Suppressor macrophage (primary cell): ENCODE data around the gene ATRNL1.
"Not testable (repeated sequence)": the region's sequence is repeated elsewhere in the genome, so short reads cannot be mapped to it uniquely, and the experiment has no call there.

ENCODE experiments used
- DNase-seq, 4 experiments: peaks; one replicate each; pipeline ENCODE4 v3.0.0-alpha.2; 2020 to 2022

The ATRNL1 gene

DNA sequence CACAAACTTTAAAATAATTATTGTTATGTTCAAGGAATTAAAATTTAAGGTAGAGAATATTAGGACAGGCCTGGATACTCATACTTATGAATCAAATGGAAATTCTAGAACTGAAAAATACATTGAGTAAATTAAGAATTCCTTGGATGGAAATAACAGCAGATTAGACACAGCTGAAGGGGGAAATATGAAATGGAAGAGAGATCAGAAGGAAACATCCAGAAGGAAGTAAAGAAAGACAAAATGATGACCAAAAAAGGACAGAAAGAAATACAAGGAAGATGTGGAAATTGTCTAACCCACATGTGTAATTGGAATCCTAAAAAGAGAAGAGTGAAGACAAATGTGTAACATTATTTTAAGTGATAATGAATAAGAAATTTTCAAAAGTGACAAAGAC is 128.9 kb downstream of the ATRNL1 start:
- DNase-seq = no peak

DNA sequence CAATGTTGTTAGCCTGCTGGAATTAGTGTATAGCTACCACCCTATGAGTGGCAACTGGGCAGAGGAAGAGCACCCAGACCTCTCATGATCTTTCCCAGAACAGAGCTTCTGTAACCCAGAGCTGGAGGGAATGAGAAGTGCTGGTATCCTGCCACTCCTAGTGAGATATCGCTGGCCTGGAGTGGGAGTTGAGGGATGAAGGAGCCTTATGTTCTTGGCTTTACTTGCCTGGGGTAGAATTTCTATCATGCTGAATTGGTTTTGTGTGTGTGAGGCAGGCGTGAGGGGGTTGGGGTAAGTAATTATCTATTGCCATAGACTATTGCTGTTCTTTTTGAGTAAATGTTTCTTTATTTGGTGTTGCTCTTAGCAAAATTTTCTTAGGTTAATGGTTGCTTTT is 146.6 kb downstream of the ATRNL1 start:
- no peak for DNase-seq

DNA sequence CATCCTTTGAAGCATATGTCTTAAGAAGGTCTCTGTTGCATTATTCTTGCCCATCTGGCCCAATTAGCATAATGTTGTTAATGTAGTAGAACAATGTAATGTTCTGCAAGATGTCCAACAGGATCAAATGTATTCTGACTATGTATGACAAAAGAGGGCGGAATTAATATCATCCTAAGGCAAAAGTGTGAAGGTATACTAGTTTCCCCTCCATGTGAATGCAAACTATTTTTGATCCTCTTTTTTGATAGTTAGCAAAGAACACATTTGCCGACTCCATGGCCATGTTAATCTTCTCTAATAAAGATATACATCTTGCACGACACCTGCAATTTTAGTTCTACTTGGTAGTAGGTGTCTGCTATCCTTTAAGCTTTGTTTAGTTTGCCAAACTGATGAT is 157.6 kb downstream of the ATRNL1 start:
- no peak for DNase-seq

DNA sequence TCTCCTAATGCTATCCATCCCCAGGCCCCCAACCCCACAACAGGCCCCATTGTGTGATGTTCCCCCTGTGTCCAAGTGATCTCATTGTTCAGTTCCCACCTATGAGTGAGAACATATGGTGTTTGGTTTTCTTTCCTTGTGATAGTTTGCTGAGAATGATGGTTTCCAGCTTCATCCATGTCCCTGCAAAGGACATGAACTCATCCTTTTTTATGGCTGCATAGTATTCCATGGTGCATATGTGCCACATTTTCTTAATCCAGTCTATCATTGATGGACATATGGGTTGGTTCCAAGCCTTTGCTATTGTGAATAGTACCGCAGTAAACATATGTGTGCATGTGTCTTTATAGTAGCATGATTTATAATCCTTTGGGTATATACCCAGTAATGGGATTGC is 160.6 kb downstream of the ATRNL1 start:
- DNase-seq = not testable (repeated sequence)

DNA sequence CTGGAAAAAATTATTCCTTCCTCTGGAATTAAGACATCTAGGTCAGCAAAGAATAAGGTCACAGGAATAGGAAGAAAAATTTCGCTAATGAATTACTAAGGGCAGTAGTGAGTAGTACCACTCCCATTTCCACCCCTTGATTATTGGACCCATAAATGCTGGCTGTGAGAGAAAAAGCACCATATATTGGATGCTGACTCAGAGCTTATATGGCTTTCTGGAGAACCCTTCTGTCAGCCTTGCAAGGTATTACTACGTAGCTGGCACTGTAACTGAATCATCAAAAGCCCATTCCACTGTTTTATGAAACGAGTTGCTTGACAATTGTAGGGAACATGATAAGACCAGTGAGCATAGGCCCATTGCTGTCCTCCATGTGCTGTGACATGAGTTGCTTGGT is 179.3 kb downstream of the ATRNL1 start:
- no peak for DNase-seq

DNA sequence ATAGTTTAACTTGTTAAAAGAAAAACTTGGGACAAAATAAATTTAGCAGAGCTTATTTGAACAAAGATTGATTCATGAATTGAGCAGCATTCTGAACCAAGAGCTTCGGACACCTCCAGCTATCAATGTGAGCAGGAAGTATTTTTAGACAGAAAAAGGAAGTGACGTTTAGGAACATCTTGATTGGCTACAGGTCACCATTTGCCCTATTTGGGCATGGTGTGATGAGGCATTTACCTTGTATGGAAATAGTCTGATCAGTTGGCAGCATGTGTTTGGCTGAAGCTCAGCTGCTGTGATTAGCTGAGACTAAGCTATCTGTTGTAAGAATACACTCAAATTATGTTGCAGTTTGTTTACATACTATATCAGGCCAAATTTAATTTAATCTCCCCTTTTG is 185.1 kb downstream of the ATRNL1 start:
- DNase-seq = no peak

DNA sequence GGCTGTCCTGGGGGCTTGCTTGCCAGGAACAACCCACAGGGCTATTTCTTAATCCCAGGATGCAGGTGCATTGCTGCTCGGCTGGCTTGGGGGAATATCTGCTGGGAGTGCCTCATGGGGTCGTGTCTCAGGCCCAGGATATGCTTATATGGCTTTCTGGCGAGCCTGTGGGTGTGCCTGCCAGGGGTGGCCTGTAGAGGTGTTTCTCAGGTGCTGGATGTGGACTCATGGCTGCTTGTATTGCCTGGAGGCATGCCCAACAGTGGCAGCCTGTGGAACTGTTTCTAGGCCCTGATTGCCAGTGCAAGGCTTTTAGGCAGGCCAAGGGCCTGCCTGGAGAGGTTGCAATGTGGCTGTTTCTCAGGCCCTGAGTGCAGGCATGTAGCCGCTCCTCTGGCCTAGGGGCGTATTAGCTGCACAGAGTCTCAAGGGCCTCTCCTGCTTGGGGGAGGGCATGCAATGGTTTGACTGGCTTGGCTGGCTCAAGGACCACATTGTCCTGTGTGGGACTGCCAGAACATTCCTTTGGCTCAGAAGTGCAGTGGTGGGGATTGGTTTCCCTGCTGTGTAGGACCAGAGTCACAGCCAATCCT is 202.1 kb downstream of the ATRNL1 start:
- DNase-seq = no peak

DNA sequence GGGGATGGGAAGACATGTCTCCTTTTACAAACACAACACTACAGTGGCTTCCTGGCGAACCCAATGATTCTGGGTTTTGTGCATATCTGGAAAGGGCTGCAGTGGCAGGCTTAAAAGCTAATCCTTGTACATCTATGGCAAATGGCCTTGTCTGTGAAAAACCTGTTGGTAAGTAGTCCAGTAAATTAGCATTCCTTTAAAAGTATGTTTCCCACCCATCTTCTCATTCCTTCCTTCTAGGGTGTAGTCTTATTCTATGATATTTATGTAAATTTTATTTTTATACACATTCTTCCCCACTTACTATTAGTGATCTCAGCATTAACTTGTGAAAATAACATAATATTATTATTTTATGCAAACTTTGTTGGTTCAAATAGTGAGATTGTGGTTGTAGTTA is 206.9 kb downstream of the ATRNL1 start:
- no peak for DNase-seq

DNA sequence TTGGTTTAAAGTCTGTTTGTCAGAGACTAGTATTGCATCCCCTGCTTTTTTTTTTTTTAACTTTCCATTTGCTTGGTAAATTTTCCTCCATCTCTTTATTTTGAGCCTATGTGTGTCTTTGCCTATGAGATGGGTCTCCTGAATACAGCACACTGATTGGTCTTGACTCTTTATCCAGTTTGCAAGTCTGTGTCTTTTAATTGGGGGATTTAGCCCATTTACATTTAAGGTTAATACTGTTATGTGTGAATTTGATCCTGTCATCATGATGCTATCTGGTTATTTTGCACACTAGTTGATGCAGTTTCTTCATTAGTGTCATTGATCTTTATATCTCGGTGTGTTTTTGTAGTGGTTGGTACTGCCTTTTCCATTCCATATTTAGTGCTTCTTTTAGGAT is 226.5 kb downstream of the ATRNL1 start:
- DNase-seq = not testable (repeated sequence)

DNA sequence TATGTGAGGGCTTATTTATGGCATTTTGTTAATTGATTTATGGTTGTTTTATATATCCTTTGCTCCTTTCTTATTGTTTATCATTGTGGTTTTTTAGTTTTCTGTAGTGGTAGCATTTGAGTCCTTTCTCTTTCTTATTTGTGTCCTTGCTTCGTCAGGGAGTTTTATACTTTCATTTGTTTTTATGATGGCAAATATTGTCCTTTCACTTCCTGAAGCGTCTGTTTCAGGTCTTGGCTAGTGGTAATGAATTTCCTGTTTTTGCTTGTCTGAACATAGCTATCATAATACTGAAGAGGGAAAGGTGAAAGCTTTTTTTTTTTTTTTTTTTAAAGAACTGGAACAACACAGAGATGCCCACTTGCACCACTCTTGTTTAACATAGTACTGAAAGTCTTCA is 228.2 kb downstream of the ATRNL1 start:
- DNase-seq = no peak

DNA sequence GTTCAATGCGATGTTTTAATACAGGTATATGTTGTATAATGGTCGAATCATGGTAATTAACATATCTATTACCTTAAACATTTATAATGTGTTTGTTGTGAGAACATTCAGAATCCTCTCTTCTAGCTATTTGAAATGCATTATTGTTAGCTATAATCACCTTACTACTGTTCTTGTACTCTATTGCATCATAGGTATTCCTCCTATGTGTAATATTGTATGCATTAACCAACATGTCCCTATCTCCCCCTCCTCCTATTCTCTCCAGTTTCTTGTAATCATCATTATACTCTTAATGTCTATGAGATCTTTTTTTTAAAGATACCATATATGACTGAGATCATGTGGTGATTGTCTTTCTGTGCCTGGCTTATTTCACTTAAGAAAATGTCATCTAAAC is 235.2 kb downstream of the ATRNL1 start:
- DNase-seq = no peak

DNA sequence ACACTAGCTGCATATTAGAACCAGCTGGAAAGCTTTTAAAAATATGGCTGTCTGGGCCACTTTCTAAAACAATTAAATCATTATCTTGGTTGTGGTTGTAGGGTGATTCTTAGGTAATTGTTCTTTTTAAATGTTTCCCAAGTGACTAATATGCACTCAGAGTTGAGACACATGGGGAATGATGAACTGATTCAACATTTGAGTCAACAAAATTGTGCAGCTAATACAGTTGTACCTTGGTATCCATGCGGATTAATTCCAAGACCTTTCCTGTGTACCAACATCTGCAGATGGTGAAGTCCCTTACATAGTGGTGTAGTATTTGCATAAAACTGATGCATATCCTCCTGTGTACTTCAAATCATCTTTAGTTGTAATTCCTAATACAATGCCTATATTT is 242.2 kb downstream of the ATRNL1 start:
- no peak for DNase-seq

DNA sequence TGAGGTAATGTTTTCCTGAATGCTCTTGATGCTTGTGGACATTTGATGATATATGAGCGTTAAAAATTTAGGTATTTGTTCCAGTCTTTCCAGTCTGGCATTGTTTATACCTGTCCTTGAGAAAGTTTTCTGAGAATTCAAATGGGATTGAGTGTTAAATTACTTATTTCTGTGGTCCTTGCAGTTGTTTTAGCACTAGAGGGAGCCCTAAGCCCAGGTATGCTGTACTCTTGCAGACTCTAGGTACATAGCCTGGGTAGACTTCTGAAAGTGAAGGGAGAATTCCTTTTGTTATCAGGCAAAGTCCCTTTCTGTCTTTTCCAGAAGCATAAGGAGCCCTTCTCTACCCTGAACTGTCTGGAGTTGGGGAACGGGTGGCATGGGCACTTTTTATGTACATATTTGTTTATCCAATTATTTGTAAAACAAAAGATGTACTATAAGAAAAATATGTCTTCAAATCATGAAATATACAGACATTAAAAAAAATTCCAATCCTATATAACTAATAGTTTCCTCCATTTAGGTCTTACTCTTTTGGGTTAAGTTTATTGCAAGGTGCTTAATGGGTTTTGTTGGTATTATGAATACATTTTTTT is 262.1 kb downstream of the ATRNL1 start:
- DNase-seq = peak; percentile 8 to 51 (median 38)

DNA sequence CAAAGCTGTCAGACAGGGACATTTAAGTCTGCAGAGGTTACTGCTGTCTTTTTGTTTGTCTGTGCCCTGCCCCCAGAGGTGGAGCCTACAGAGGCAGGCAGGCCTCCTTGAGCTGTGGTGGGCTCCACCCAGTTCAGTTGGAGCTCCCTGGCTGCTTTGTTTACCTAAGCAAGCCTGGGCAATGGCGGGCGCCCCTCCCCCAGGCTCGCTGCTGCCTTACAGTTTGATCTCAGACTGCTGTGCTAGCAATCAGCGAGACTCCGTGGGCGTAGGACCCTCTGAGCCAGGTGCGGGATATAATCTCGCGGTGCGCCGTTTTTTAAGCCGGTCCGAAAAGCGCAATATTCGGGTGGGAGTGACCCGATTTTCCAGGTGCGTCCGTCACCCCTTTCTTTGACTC is 274.8 kb downstream of the ATRNL1 start:
- not testable (repeated sequence) for DNase-seq

DNA sequence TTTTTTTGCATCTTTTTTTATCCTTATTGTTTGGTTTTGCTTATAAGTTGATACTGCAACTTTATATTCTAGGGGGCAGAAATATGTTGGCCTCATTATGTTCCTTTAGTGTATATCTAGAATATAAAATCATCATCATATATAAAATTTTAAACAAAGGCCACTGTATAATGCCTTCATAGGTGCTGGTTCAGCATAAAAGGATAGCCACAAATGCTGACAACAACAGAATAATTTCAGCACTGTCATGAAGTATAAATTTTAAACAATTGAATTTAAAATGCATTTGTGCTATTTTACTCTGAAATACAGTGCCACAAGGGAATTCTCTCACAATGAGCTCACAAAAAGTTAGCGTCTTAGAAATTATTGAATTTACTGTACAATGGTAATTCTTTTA is 285.9 kb downstream of the ATRNL1 start:
- no peak for DNase-seq

DNA sequence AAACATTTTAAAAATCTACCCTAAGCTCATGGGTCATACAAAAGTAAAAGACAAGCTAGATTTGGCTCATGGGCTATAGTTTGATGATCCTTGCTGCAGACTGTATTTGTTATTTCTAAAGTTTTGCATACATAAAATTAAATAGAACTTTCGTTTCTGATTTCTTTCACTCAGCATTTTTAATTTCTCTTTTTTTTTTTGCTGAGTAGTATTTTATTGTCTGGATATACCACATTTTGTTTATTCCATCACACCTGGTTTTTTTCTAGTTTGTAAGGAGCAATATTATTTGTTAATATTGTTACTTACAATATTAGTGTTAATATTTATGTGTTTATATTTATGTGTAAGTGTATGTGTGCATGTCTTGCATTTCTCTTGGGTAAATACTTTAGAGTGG is 291.5 kb downstream of the ATRNL1 start:
- DNase-seq = no peak

DNA sequence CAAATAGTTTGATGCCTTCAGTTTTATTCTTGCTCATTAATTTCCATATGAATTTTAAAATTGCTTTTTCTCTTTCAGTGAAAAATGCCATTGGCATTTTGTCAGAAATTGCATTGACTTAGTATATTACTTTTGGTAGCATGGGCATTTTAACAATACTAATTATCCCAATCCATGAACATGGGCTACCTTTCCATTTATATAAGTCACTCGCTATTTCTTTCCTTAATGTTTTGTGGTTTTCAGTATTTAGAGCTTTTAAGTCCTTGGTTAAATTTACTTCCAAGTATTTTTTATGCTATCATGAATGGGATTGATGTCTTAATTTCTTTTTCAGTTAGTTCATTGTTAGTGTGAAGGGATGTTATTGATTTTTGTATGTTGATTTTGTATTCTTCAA is 297.4 kb downstream of the ATRNL1 start:
- DNase-seq = no peak

DNA sequence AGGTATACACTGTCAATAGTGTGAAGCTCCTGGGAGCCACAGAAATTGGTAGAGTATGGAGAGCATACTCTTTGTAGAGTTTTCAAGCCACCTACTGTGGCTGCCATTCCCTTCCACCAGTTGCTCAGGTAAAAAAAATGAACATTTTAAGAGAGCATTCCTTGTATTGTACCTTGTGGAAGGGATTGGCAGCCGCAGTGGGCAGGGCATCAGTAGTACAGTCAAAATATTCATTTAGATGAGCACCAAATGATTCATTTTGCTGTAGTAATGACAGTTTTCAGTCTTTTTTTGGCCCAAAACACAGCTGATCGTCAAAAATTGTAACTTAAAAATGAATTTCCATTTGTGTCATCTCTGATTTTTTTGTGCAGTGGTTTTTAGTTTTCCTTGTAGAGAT is 304.9 kb downstream of the ATRNL1 start:
- DNase-seq = no peak

DNA sequence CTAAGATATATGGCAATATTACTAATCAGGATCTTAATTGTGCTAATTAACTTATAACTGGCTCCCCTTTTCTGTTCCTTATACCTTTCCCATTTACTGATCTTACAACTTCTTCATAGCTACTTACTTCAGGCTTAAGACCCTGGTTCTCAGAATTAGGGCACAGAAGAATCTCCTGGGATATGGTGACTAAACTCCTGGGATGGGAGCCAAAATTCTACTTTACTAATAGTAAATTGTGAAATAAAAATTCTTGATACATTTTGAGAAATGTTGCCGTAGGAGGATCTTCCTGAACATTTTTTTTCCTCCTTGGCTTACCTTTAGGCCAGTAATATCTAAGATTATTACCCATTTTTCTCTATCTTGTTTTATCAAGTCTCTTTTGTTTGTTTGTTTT is 309.5 kb downstream of the ATRNL1 start:
- DNase-seq = no peak

DNA sequence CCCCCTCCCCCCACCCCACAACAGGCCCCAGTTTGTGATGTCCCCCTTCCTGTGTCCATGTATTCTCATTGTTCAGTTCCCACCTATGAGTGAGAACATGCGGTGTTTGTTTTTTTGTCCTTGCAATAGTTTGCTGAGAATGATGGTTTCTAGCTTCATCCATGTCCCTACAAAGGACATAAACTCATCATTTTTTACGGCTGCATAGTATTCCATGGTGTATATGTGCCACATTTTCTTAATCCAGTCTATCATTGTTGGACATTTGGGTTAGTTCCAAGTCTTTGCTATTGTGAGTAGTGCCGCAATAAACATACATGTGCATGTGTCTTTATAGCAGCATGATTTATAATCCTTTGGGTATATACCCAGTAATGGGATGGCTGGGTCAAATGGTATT is 312.7 kb downstream of the ATRNL1 start:
- DNase-seq = not testable (repeated sequence)

DNA sequence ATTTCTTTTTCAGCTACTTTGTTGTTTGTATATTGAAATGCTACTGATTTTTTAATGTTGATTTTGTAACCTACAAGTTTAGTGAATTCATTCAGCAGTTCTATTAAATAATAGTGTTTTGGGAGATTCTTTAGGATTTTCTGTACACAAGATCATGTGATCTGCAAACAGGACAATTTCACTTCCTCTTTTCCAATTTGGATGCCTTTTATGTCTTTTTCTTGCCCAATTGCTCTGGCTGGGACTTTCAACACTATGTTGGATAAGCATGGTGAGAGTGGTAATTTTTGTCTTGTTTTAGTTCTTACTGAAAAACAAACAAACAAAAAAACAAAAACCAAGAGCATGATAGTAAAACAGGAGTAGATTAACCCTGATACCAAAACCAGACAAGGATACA is 316.2 kb downstream of the ATRNL1 start:
- DNase-seq = peak in 2 of 4 experiments; percentile 1 to 3

DNA sequence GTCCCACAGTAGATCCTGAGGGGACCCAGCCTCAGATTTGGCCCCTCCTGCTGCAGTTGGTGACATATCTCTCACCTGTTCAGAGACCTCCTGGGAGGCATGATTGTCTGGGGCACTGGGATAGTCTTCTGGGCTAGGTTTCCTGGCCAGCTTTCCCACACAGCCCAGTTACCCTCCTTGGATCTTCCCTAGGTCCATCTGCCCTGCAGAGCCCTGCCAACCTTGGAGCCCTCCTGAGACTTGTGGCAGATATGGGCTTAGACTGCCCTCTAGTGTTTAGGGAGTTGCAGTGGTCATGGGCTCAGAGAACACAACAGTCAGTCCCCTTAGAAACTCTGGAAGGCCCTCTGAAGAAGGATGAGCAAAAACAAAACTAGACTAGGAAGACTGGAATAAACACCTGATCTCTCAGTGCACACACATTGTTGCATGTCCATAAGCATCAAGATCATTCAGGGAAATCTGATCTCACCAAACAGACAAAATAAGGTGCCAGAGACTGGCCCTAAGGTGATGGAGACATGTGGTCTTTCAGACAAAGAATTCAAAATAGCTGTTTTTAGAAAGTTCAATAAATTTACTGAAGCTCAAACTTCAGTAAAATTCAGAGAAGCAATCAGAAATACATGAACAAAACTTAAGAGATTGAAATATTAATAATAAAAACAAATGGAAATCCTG is 324.6 kb downstream of the ATRNL1 start:
- DNase-seq = peak; percentile 46 to 65 (median 56)

DNA sequence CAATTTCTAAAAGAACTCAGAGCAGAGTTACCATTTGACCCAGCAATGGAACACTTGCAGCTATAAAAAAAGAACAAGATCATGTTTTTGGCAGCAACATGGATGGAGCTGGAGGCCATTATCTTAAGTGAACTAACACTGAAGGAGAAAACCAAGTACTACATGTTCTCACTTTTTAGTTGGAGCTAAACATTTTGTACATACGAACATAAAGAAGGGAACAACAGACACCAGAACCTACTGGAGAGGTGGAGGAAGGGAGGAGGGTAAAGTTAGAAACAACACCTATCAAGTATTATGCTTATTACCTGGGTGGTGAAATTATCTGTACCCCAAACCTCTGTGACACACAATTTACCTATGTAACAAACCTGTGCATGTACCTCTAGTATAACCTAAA is 329.5 kb downstream of the ATRNL1 start:
- no peak for DNase-seq

DNA sequence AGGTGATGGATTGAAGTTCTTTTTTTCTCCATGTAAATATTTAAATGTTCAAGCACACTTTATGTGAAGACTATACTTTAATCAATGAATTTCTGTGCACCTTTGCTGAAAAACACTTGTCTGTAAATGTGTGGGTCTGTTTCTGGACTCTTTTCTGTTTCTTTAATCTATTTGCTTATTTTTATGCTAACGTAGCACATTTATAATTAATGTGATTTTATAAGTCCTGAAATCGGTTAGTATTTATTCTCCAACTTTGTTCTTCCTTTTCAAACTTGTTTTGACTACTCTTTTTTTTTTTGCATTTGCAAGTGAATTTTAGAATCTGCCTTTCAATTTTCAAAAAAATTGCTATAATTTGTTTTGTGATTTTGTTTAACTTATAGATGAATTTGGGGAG is 334.4 kb downstream of the ATRNL1 start:
- DNase-seq = no peak
